ENCODE results near the gene OLFM1. TPM values are rescaled to one million over a fixed set of nuclear protein-coding genes. Genes with fewer than 3 reads are reported as not detected.

Gene OLFM1
- total and polyA plus RNA-seq, 2 of the 4 experiments (the other 2 are of a cell fraction): 0.36 to 0.38 TPM

DNA sequence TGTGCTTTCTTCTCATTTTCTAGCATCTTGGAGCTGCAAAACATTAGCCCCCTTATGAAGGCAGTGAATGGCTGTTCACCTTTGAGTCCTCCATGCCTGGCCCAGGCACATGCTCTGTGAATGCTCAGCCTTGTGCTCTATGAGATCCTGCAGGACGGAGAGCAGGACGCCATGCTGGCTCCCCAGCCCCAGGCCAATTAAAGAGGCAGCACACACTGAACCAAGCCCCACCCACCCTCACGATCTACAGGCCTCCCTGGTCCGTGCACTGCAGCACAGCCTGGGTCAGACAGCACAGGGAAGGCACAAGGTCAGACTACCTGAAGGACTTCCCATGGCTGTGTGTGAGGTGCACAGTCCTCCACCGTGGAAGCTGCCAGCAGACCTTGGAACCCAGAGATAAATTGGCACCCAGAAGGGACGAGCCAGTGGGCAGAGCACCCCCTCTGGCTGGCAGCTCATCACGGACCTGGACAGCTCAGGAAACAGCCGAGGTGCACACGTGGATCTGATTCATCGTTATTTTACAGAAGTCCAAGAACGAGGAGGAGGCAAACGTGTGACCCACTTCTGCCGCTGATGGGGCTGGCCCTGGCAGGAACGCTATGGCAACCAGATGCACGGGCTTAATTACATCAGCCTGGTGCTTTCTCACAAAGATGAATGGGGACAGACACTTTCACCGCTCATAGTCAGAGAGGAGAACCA, 59.5 kb downstream of the OLFM1 start:
- Histone ChIP-seq H4K8ac (ENCODE audit: low read depth in 2 of 2, low read length in 2 of 2) (no peak overlapping the region), H3K14ac (replicated peaks; ENCODE audit: low read depth, low read length) (no peak overlapping the region), H4K20me1 (ENCODE audit: insufficient read depth, low read length) (no peaks in the 10 kb centered on the region), H2AK5ac (ENCODE audit: low read depth, low read length) (no peak overlapping the region), H2BK15ac (ENCODE audit: low read depth, low read length) (no peak overlapping the region), H3K79me1 (ENCODE audit: low read depth in 1 of 2, low read length in 2 of 2) (no peaks in the 10 kb centered on the region), H3K36me3 (ENCODE audit: control insufficient read depth, insufficient read depth, low read length) (no peaks in the 10 kb centered on the region), H3K9me3 (ENCODE audit: control insufficient read depth, insufficient read depth, low read length) (peaks cover 51% of the 10 kb centered on the region), H4K5ac (ENCODE audit: low read depth, low read length) (no peak overlapping the region), H2BK5ac (ENCODE audit: low read depth, low read length, poor library complexity, severe bottlenecking) (no peak overlapping the region), H3K56ac (ENCODE audit: extremely low read depth, insufficient read depth, low read length) (no peak overlapping the region), H4K91ac (ENCODE audit: insufficient read depth, low read depth, low read length) (no peak overlapping the region), H2BK20ac (ENCODE audit: low read depth, low read length) (no peak overlapping the region), H3K27me3 (ENCODE audit: control insufficient read depth, insufficient read depth, low read length) (no peaks in the 10 kb centered on the region), H3K4me3 (ENCODE audit: insufficient read depth, low read depth, low read length) (no peak overlapping the region), H2AFZ (replicated peaks; ENCODE audit: low read length, poor library complexity) (no peak overlapping the region), H3K27ac (ENCODE audit: insufficient read depth, low read length) (no peak overlapping the region), H3K4ac (ENCODE audit: low read depth, low read length) (no peak overlapping the region), H3K9me1 (ENCODE audit: insufficient read depth, low read length) (no peaks in the 10 kb centered on the region), H3K4me1 (ENCODE audit: control insufficient read depth, insufficient read depth, low read length) (no peaks in the 10 kb centered on the region), H3K4me2 (ENCODE audit: low read depth, low read length) (no peak overlapping the region), H2BK120ac (ENCODE audit: low read depth, low read length) (no peak overlapping the region), H2AK9ac (replicated peaks; ENCODE audit: low read depth, low read length, poor library complexity) (no peak overlapping the region), H3K9ac (ENCODE audit: low read depth, low read length) (no peak overlapping the region), H3K23ac (ENCODE audit: low read depth, low read length) (no peak overlapping the region), H3K18ac (ENCODE audit: low read depth, low read length) (no peak overlapping the region)
- ChIA-PET CTCF (no interaction called here), POLR2A (ENCODE audit: unreplicated experiment) (no interaction called here)
- intact Hi-C loops (cut with micrococcal nuclease) (no loop called here), in situ Hi-C loops (cut with MboI; ENCODE audit: low sequenced_read_pairs) (no loop called here), dilution Hi-C loops (cut with HindIII; ENCODE audit: low sequenced_read_pairs, unreplicated experiment) (no loop called here)
- ATAC-seq (ENCODE audit: low read depth) (no peak), DNase-seq (no peak)
- no peak for TF ChIP-seq POLR2A (IDR thresholded peaks at IDR 0.05; ENCODE audit: low read depth, low read length)
- TF ChIP-seq, protein P1, sequence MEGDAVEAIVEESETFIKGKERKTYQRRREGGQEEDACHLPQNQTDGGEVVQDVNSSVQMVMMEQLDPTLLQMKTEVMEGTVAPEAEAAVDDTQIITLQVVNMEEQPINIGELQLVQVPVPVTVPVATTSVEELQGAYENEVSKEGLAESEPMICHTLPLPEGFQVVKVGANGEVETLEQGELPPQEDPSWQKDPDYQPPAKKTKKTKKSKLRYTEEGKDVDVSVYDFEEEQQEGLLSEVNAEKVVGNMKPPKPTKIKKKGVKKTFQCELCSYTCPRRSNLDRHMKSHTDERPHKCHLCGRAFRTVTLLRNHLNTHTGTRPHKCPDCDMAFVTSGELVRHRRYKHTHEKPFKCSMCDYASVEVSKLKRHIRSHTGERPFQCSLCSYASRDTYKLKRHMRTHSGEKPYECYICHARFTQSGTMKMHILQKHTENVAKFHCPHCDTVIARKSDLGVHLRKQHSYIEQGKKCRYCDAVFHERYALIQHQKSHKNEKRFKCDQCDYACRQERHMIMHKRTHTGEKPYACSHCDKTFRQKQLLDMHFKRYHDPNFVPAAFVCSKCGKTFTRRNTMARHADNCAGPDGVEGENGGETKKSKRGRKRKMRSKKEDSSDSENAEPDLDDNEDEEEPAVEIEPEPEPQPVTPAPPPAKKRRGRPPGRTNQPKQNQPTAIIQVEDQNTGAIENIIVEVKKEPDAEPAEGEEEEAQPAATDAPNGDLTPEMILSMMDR (conservative IDR thresholded peaks at IDR 0.05; ENCODE audit: low read depth, low read length): no peak
- no peak for TF ChIP-seq MXI1 (IDR thresholded peaks at IDR 0.05; ENCODE audit: borderline replicate concordance, low read depth, low read length)
- TF ChIP-seq RCOR1 (IDR thresholded peaks at IDR 0.05; ENCODE audit: insufficient replicate concordance, low read length): no peak
- no peak for TF ChIP-seq BHLHE40 (IDR thresholded peaks at IDR 0.05; ENCODE audit: low read depth, low read length)
- TF ChIP-seq CEBPB (IDR thresholded peaks at IDR 0.05; ENCODE audit: low read depth, low read length): no peak
- TF ChIP-seq SMC3 (IDR thresholded peaks at IDR 0.05; ENCODE audit: low read depth, low read length): no peak
- TF ChIP-seq CHD1 (IDR thresholded peaks at IDR 0.05; ENCODE audit: low read depth, low read length): no peak
- no peak for TF ChIP-seq MAZ (IDR thresholded peaks at IDR 0.05; ENCODE audit: borderline replicate concordance, low read depth, low read length)
- TF ChIP-seq, protein P2, sequence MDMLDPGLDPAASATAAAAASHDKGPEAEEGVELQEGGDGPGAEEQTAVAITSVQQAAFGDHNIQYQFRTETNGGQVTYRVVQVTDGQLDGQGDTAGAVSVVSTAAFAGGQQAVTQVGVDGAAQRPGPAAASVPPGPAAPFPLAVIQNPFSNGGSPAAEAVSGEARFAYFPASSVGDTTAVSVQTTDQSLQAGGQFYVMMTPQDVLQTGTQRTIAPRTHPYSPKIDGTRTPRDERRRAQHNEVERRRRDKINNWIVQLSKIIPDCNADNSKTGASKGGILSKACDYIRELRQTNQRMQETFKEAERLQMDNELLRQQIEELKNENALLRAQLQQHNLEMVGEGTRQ (IDR thresholded peaks at IDR 0.05; ENCODE audit: low read depth, low read length): no peak
- no peak for TF ChIP-seq RAD21 (IDR thresholded peaks at IDR 0.05; ENCODE audit: low read length)
- no peak for TF ChIP-seq NFE2L2 (IDR thresholded peaks at IDR 0.05; ENCODE audit: low read depth, low read length)
- TF ChIP-seq RFX5 (IDR thresholded peaks at IDR 0.05; ENCODE audit: low read depth, low read length): no peak
- no peak for TF ChIP-seq FOS (IDR thresholded peaks at IDR 0.05; ENCODE audit: low read depth, low read length)
- TF ChIP-seq, protein P3, sequence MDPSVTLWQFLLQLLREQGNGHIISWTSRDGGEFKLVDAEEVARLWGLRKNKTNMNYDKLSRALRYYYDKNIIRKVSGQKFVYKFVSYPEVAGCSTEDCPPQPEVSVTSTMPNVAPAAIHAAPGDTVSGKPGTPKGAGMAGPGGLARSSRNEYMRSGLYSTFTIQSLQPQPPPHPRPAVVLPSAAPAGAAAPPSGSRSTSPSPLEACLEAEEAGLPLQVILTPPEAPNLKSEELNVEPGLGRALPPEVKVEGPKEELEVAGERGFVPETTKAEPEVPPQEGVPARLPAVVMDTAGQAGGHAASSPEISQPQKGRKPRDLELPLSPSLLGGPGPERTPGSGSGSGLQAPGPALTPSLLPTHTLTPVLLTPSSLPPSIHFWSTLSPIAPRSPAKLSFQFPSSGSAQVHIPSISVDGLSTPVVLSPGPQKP (IDR thresholded peaks at IDR 0.05; ENCODE audit: borderline replicate concordance, low read depth, low read length): no peak
- no peak for TF ChIP-seq MAFK (IDR thresholded peaks at IDR 0.05; ENCODE audit: low read depth, low read length)
- BruUV-seq (replicated peaks): no TSS peak
- WGBS, 2 experiments (ENCODE audit: extremely low coverage in 2 of 2, insufficient read length in 1 of 2): 42% methylated on average over 9 of the region's 16 CpGs; no CpG with 5 or more reads in 1 of the 2 experiments

Data from IMR-90 (cell line).